Neural cell (in vitro differentiated cells): ENCODE measurements around the gene NNT. TPM values are rescaled to one million over a fixed set of nuclear protein-coding genes. Genes with fewer than 3 reads are reported as not detected.

Source experiments
- H2AFZ ChIP-seq: fragments of 200-600, 300-800 bp; sonication (generic), shearing (Covaris generic); 2 replicates; pipeline ENCODE4 v1.6.0; 2014; ENCODE audit warnings: low read depth, mild to moderate bottlenecking, antibody characterized with exemption, low read length, moderate library complexity
- H3F3A ChIP-seq: fragments of 200-600 bp; shearing (Covaris generic); 2 replicates; pipeline ENCODE4 v1.6.1; 2016; ENCODE audit warnings: mild to moderate bottlenecking, moderate library complexity, mixed read lengths, antibody characterized with exemption, low read length; ENCODE audit not compliant: insufficient read depth, poor library complexity, severe bottlenecking
- H3K27ac ChIP-seq: fragments of 200-600, 300-800 bp; sonication (generic), shearing (Covaris generic); 2 replicates; pipeline ENCODE4 v1.5.1; 2014; ENCODE audit warnings: mild to moderate bottlenecking, low read length, moderate library complexity
- H3K27me3 ChIP-seq: fragments of 300-800, 200-600 bp; sonication (generic), shearing (Covaris generic); 2 replicates; pipeline ENCODE4 v1.6.0; 2014; ENCODE audit warnings: mild to moderate bottlenecking, low read depth, low read length, moderate library complexity; ENCODE audit not compliant: insufficient read depth
- H3K36me3 ChIP-seq: fragments of 300-800, 200-600 bp; sonication (generic), shearing (Covaris generic); 2 replicates; pipeline ENCODE4 v1.5.1; 2014; ENCODE audit warnings: mild to moderate bottlenecking, antibody characterized with exemption, low read length, moderate library complexity; ENCODE audit not compliant: insufficient read depth
- H3K4me2 ChIP-seq: fragments of 300-800, 200-600 bp; sonication (generic), shearing (Covaris generic); 2 replicates; pipeline ENCODE4 v1.6.0; 2014; ENCODE audit warnings: mild to moderate bottlenecking, low read length
- H3K4me3 ChIP-seq: fragments of 300-800, 200-600 bp; sonication (generic), shearing (Covaris generic); 2 replicates; pipeline ENCODE4 v1.5.1; 2014; ENCODE audit warnings: mild to moderate bottlenecking, low read length, moderate library complexity
- H3K79me2 ChIP-seq: fragments of 200-600 bp; shearing (Covaris generic); replicated peaks from 2 replicates; pipeline ENCODE4 v1.6.0; 2014; ENCODE audit warnings: mild to moderate bottlenecking, low read length, moderate library complexity; ENCODE audit not compliant: insufficient read depth
- H3K9ac ChIP-seq: fragments of 300-800, 200-600 bp; sonication (generic), shearing (Covaris generic); 2 replicates; pipeline ENCODE4 v1.6.1; 2016; ENCODE audit warnings: mild to moderate bottlenecking, low read length, mixed read lengths
- H3K9me2 ChIP-seq: fragments of 200-600 bp; shearing (Covaris generic); 2 replicates; pipeline ENCODE4 v1.6.1; 2016; ENCODE audit warnings: mild to moderate bottlenecking, low read length, mixed read lengths; ENCODE audit not compliant: insufficient read depth
- H3K9me3 ChIP-seq: fragments of 200-600, 300-800 bp; sonication (generic), shearing (Covaris generic); 2 replicates; pipeline ENCODE4 v1.6.1; 2016; ENCODE audit warnings: mild to moderate bottlenecking, mixed run types, low read length, moderate library complexity, mixed read lengths
- H4K20me1 ChIP-seq: fragments of 200-600 bp; shearing (Covaris generic); 2 replicates; pipeline ENCODE4 v1.6.1; 2016; ENCODE audit warnings: mild to moderate bottlenecking, mixed run types; ENCODE audit not compliant: insufficient read depth
- CTCF ChIP-seq: fragments of 450-650 bp; IDR thresholded peaks from 2 replicates; pipeline ENCODE4 v1.5.1; 2014; ENCODE audit warnings: antibody characterized with exemption, mild to moderate bottlenecking, moderate library complexity; ENCODE audit not compliant: poor library complexity, severe bottlenecking
- EP300 ChIP-seq: fragments of 450-650 bp; conservative IDR thresholded peaks from 2 replicates; pipeline ENCODE4 v1.6.1; 2014; ENCODE audit warnings: antibody characterized with exemption, mild to moderate bottlenecking, moderate library complexity; ENCODE audit not compliant: poor library complexity, severe bottlenecking
- EZH2 ChIP-seq: fragments of 200-600, 300-800 bp; shearing (Covaris generic), sonication (generic); IDR thresholded peaks from 2 replicates; pipeline ENCODE4 v1.6.1; 2014; ENCODE audit warnings: antibody characterized with exemption, low read length, borderline replicate concordance, mild to moderate bottlenecking; ENCODE audit not compliant: insufficient read depth, poor library complexity, severe bottlenecking
- MXI1 ChIP-seq: fragments of 450-650 bp; conservative IDR thresholded peaks from 2 replicates; pipeline ENCODE4 v1.6.1; 2014; ENCODE audit warnings: antibody characterized with exemption, mild to moderate bottlenecking; ENCODE audit not compliant: poor library complexity, severe bottlenecking
- POLR2AphosphoS5 ChIP-seq: IDR thresholded peaks from 2 replicates; pipeline ENCODE4 v1.6.1; 2012
- RAD21 ChIP-seq: fragments of 450-650 bp; conservative IDR thresholded peaks from 2 replicates; pipeline ENCODE4 v1.6.1; 2014; ENCODE audit warnings: antibody characterized with exemption, mild to moderate bottlenecking, moderate library complexity
- REST ChIP-seq: IDR thresholded peaks from 2 replicates; pipeline ENCODE4 v1.6.1; 2012; ENCODE audit warnings: borderline replicate concordance
- SMC3 ChIP-seq: fragments of 450-650 bp; conservative IDR thresholded peaks from 2 replicates; pipeline ENCODE4 v1.6.1; 2014; ENCODE audit warnings: antibody characterized with exemption, mild to moderate bottlenecking, moderate library complexity; ENCODE audit not compliant: poor library complexity
- TAF1 ChIP-seq: IDR thresholded peaks from 2 replicates; pipeline ENCODE4 v1.6.1; 2012; ENCODE audit warnings: low read depth
- polyA plus RNA-seq: library from polyadenylated mRNA; depleted of rRNA; stranded (reverse); fragments of >200 nt; gene quantifications from 2 replicates; pipeline ENCODE4 v1.2.3, GENCODE V29; 2014

The NNT gene
- polyA plus RNA-seq, 1 donor from 2014 or later = 120 TPM

GRCh38 chr5:43571237-43571636 is 31.7 kb upstream of the NNT start:
- H3F3A ChIP-seq = no peaks in the 10 kb centered on the region
- no peak overlapping the region for H3K9ac ChIP-seq
- TF ChIP-seq EP300 (no peak), TAF1 (no peak), POLR2AphosphoS5 (no peak), REST (no peak), RAD21 (no peak), MXI1 (no peak), SMC3 (no peak), EZH2 (no peak), CTCF (no peak)
- no peaks in the 10 kb centered on the region for H4K20me1 ChIP-seq
- no peak overlapping the region for H2AFZ ChIP-seq
- no peaks in the 10 kb centered on the region for H3K9me3 ChIP-seq
- no peaks in the 10 kb centered on the region for H3K27me3 ChIP-seq
- no peaks in the 10 kb centered on the region for H3K36me3 ChIP-seq
- no peak overlapping the region for H3K27ac ChIP-seq
- no peak overlapping the region for H3K4me3 ChIP-seq
- H3K79me2 ChIP-seq = no peaks in the 10 kb centered on the region
- no peak overlapping the region for H3K4me2 ChIP-seq
- no peaks in the 10 kb centered on the region for H3K9me2 ChIP-seq

- Histone ChIP-seq H3K36me3 (no peaks in the 10 kb centered on the region), H3K4me2 (no peak overlapping the region), H3K9ac (no peak overlapping the region), H3K27ac (no peak overlapping the region), H3K9me2 (no peaks in the 10 kb centered on the region), H3K9me3 (no peaks in the 10 kb centered on the region), H2AFZ (no peak overlapping the region), H3F3A (no peaks in the 10 kb centered on the region), H3K27me3 (no peaks in the 10 kb centered on the region), H4K20me1 (no peaks in the 10 kb centered on the region), H3K4me3 (no peak overlapping the region), H3K79me2 (no peaks in the 10 kb centered on the region)
- TF ChIP-seq EP300 = no peak
- TF ChIP-seq TAF1 = no peak
- TF ChIP-seq EZH2 = no peak
- no peak for TF ChIP-seq SMC3
- no peak for TF ChIP-seq POLR2AphosphoS5
- TF ChIP-seq CTCF = no peak
- no peak for TF ChIP-seq MXI1
- TF ChIP-seq REST = no peak
- no peak for TF ChIP-seq RAD21
These were observed 30.6 kb upstream of the NNT start for GRCh38 chr5:43572357-43572756.
